GM08714 (cell line): Measurements from ENCODE around the gene PRSS2.
A peak's percentile ranks its signal among the peaks of the same experiment; 100 is the strongest.

Source experiments
- H3K4me3 ChIP-seq: fragments of 200-500 bp; sonication (Bioruptor generic); 2 replicates; pipeline ENCODE4 v1.5.1; 2014; ENCODE audit warnings: mild to moderate bottlenecking, low read length, inconsistent platforms
- ZNF274 ChIP-seq: IDR thresholded peaks from 2 replicates; pipeline ENCODE4 v1.6.1; 2012; ENCODE audit warnings: mild to moderate bottlenecking, low read depth, low read length

PRSS2 gene

GRCh38 chr7:142788303-142789289 lies 17.8 kb downstream of the PRSS2 start:
- no peak overlapping the region for H3K4me3 ChIP-seq
- TF ChIP-seq ZNF274 = no peak

- H3K4me3 ChIP-seq = no peak overlapping the region
- TF ChIP-seq ZNF274 = no peak
Observed at GRCh38 chr7:142789441-142789840, 18.7 kb downstream of the PRSS2 start.

GRCh38 chr7:142790056-142790455 lies 19.3 kb downstream of the PRSS2 start:
- no peak overlapping the region for H3K4me3 ChIP-seq
- TF ChIP-seq ZNF274 = no peak

GRCh38 chr7:142790555-142790954 lies 19.8 kb downstream of the PRSS2 start:
- TF ChIP-seq ZNF274 = no peak
- no peak overlapping the region for H3K4me3 ChIP-seq

GRCh38 chr7:142791502-142791901 lies 20.7 kb downstream of the PRSS2 start:
- H3K4me3 ChIP-seq = no peak overlapping the region
- no peak for TF ChIP-seq ZNF274

GRCh38 chr7:142792129-142792528 lies 21.4 kb downstream of the PRSS2 start:
- TF ChIP-seq ZNF274 = no peak
- no peak overlapping the region for H3K4me3 ChIP-seq

GRCh38 chr7:142792593-142792992 lies 21.8 kb downstream of the PRSS2 start:
- H3K4me3 ChIP-seq = no peak overlapping the region
- TF ChIP-seq ZNF274 = no peak

- no peak for TF ChIP-seq ZNF274
Observed at GRCh38 chr7:142793156-142793555, 22.4 kb downstream of the PRSS2 start.

GRCh38 chr7:142795339-142795863 lies 24.6 kb downstream of the PRSS2 start:
- no peak overlapping the region; the same call in 1 of the 2 replicates for H3K4me3 ChIP-seq
- no peak for TF ChIP-seq ZNF274

More at GRCh38 chr7:142793156-142793555, 22.4 kb downstream of the PRSS2 start:
- H3K4me3 ChIP-seq = no peak overlapping the region

GRCh38 chr7:142796001-142796500 lies 25.3 kb downstream of the PRSS2 start:
- peak overlapping the region; percentile 78; the same call in 1 of the 2 replicates for H3K4me3 ChIP-seq
- TF ChIP-seq ZNF274 = no peak

- no peak for TF ChIP-seq ZNF274
- H3K4me3 ChIP-seq = peak overlapping the region; percentile 78; the same call in 1 of the 2 replicates
Observed at GRCh38 chr7:142796501-142797390, 26.0 kb downstream of the PRSS2 start.

- no peak for TF ChIP-seq ZNF274
- H3K4me3 ChIP-seq = peak overlapping the region; percentile 78; the same call in 1 of the 2 replicates
Observed at GRCh38 chr7:142797391-142798377, 26.9 kb downstream of the PRSS2 start.
